Measurements from ENCODE around the gene HECTD4.
A peak's percentile ranks its signal among the peaks of the same experiment; 100 is the strongest.
"Not testable (repeated sequence)": the region's sequence is repeated elsewhere in the genome, so short reads cannot be mapped to it uniquely, and the experiment has no call there.

Gene HECTD4

GRCh38 chr12:112401903-112402498 is 19.8 kb upstream of the HECTD4 start:
- no peak for DNase-seq

- no peak for DNase-seq
Observed at GRCh38 chr12:112401054-112401453, 18.8 kb upstream of the HECTD4 start.

- no peak for DNase-seq
Observed at GRCh38 chr12:112393328-112393727, 11.1 kb upstream of the HECTD4 start.

- not testable (repeated sequence) for DNase-seq
Observed at GRCh38 chr12:112389922-112390654, 7.9 kb upstream of the HECTD4 start.

GRCh38 chr12:112389228-112389627 is 7.0 kb upstream of the HECTD4 start:
- no peak for DNase-seq

GRCh38 chr12:112386726-112387125 is 4.5 kb upstream of the HECTD4 start:
- DNase-seq = no peak

GRCh38 chr12:112382866-112383265 is 635 bp upstream of the HECTD4 start:
- no peak for DNase-seq

- DNase-seq = peak; percentile 4
Observed at GRCh38 chr12:112381406-112381882, 787 bp downstream of the HECTD4 start.

GRCh38 chr12:112380663-112381405 is 1.4 kb downstream of the HECTD4 start:
- no peak for DNase-seq

GRCh38 chr12:112375105-112375504 is 7.1 kb downstream of the HECTD4 start:
- DNase-seq = no peak

GRCh38 chr12:112374166-112374740 is 8.0 kb downstream of the HECTD4 start:
- no peak for DNase-seq

GRCh38 chr12:112370868-112371510 is 11.2 kb downstream of the HECTD4 start:
- no peak for DNase-seq

- DNase-seq = no peak
Observed at GRCh38 chr12:112370199-112370598, 12.0 kb downstream of the HECTD4 start.

GRCh38 chr12:112368856-112369255 is 13.4 kb downstream of the HECTD4 start:
- no peak for DNase-seq

- DNase-seq = no peak
Observed at GRCh38 chr12:112367965-112368364, 14.3 kb downstream of the HECTD4 start.

GRCh38 chr12:112362310-112362709 is 19.9 kb downstream of the HECTD4 start:
- DNase-seq = no peak

- DNase-seq = no peak
Observed at GRCh38 chr12:112361271-112361670, 21.0 kb downstream of the HECTD4 start.

GRCh38 chr12:112359290-112359689 is 22.9 kb downstream of the HECTD4 start:
- no peak for DNase-seq

GRCh38 chr12:112357214-112357613 is 25.0 kb downstream of the HECTD4 start:
- no peak for DNase-seq

GRCh38 chr12:112354399-112354798 is 27.8 kb downstream of the HECTD4 start:
- no peak for DNase-seq

- DNase-seq = no peak
Observed at GRCh38 chr12:112353393-112353792, 28.8 kb downstream of the HECTD4 start.

- no peak for DNase-seq
Observed at GRCh38 chr12:112352921-112353320, 29.3 kb downstream of the HECTD4 start.
